Activated T-cell treated with anti-CD3 and anti-CD28 coated beads for 24 hours (primary cell): Measurements from ENCODE around the gene PLXNC1.

Source experiments
- DNase-seq: peaks from one replicate; pipeline ENCODE4 v3.0.0-alpha.2; 2020; ENCODE audit warnings: low read depth

PLXNC1 gene

GRCh38 chr12:94133964-94134795 is 14.2 kb upstream of the PLXNC1 start:
- DNase-seq, result no peak

GRCh38 chr12:94135896-94136295 is 12.5 kb upstream of the PLXNC1 start:
- no peak for DNase-seq

- DNase-seq, result no peak
These were observed 8.6 kb upstream of the PLXNC1 start for GRCh38 chr12:94139816-94140215.

DNA sequence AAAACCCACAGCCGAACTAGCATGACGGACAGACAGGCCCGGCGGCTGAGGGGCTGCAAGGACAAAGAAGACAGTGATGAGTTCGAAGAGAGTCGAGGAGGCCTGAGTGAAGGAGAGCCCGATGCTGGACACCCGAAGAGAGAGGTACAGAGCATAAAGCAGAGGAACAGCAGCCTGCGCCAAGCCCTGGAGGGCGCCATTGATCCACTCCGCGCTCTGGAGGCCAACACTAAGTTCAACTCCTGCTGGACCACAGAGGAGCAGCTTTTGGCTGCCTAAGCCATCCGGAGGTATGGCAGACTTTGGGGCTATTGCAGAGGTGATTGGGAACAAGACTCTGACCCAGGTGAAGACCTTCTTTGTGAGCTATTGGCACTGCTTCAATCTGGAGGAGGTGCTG is 7.8 kb upstream of the PLXNC1 start:
- DNase-seq, result peak; percentile 33

- no peak for DNase-seq
These were observed 7.2 kb upstream of the PLXNC1 start for GRCh38 chr12:94141004-94141764.

DNA sequence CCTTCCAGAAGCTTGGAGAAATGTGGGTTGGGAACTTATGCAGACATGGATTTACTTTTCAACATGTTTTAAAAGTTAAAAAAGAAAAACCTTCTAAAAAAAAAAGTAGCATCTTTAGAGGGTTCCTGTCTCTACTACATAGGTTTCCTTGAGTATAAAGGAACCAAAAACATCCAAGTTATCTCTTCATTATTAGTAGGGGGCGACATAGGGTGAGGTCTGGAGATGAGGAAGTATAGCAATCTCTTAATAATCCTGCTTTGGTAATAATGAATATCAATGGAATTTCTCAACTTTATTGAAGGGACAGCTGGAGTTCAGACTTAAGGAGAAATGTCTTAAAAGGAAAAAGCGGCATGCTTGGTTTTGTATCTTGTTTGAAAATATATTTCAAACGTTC is 6.5 kb upstream of the PLXNC1 start:
- no peak for DNase-seq

- no peak for DNase-seq
These were observed 4.9 kb upstream of the PLXNC1 start for GRCh38 chr12:94143438-94143837.

DNA sequence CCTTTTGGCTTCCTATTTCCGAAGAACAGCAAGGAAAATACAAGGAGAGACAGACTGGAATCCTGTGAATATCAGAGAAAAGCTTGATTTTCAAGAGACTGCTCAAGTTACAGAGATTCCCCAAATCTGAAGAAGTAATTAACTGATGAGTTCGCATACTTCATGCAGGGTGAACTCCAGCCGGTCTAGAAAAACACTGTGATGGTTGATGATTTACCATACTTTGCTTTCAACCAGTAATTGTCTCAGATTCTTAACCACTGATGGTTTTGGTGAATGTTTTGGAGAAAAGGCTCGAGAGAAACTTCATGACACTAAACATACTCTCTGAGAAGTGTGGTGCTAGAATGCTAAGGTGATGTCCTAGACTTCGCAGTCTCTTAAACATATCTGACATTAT is 4.4 kb upstream of the PLXNC1 start:
- no peak for DNase-seq

DNA sequence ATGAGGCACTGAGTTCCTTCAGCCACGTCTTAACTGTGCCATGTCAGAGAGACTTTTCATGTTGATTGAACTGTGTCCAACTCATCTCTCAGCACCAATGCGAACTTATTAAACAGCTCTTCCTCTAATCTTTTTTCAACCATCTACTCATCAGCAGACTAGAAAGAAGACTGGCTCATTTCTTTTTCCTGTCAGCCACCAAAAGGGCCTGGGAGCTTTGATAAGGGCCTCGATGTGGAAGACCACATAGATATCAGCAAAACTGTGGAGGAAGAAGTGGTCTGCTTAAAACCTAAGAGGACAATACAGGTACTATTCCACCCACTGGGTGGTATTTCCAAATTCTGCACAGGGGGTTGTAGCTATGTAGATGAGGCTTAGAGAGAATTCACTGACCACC is 3.6 kb upstream of the PLXNC1 start:
- DNase-seq, result no peak

- no peak for DNase-seq
These were observed 3.0 kb upstream of the PLXNC1 start for GRCh38 chr12:94145191-94145983.

DNA sequence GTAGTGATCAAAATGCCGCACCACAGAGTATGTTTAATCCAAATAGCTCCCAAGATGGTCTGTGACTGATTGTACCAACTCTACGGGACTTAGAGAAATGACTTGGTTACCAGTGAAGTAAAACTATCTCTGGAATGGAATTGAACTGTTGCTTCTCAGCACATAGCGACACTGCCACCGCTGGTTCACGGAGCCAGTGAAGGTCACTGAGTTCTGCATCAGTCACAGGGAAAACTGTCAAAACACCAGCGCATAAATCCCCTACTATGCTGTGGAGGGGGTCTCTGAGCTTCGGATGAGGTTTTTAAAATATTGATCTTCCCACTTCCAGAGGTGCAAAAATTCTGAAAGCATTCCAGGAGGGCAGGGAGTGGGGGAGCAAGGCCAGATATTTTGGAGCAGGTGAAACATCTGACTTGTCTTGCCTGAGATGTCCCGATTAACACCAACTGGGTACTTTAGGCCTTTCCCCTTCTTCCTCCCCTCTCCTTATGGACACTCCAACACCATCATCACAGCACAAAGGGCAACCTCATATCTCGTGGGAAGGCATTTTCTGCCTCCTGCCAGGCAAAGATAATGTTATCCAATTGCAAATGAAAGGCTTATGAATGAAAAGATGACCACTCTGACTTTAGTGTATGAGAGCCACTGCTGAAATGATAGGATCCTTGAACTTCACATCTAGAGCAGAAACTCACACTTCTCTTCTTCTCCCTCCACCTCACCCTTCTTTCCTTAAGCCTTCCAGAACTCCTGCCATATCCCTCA is 2.0 kb upstream of the PLXNC1 start:
- DNase-seq, result no peak

DNA sequence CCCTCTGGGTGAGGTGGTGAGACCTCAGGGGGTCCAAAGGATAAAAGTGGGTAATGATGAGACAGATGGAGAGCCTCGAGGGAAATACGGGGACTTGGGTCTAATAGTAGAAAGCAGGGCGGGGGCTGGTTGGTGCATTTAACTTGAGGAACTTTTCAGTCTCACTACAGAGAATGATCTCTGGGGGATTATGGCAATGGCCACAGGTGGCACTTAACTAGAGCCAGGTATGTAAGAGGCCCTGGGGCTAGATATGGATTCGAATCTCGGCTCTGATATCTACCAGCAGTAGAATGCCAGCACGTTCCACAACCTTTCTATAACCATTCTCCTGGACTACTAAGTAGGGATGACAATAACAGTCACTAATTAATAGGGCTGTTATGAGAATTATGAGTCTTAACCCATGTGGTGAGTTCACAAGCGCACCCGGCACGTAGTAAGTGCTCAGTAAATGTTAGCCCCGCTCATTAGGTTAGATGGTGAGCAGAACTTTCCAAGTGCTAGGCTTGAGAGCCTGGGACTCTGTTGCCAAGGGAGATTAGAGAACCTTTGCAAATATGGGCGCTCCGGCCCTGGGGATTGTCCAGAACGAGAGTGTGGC is 888 bp upstream of the PLXNC1 start:
- no peak for DNase-seq

DNA sequence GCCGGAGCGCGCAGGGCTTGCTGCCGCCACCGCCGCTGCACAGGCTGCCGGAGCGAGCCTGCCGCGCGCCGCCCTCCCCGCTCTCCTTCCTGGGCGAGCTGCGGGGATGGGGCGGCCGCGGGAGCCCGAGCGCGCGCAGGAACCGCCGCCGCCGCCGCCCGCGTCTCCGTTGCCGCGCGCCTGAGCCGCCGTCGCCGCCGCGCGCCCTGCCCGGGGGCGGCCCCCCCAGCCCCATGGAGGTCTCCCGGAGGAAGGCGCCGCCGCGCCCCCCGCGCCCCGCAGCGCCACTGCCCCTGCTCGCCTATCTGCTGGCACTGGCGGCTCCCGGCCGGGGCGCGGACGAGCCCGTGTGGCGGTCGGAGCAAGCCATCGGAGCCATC is 352 bp downstream of the PLXNC1 start:
- DNase-seq, result no peak

DNA sequence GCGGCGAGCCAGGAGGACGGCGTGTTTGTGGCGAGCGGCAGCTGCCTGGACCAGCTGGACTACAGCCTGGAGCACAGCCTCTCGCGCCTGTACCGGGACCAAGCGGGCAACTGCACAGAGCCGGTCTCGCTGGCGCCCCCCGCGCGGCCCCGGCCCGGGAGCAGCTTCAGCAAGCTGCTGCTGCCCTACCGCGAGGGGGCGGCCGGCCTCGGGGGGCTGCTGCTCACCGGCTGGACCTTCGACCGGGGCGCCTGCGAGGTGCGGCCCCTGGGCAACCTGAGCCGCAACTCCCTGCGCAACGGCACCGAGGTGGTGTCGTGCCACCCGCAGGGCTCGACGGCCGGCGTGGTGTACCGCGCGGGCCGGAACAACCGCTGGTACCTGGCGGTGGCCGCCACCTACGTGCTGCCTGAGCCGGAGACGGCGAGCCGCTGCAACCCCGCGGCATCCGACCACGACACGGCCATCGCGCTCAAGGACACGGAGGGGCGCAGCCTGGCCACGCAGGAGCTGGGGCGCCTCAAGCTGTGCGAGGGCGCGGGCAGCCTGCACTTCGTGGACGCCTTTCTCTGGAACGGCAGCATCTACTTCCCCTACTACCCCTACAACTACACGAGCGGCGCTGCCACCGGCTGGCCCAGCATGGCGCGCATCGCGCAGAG is 873 bp downstream of the PLXNC1 start:
- DNase-seq, result no peak

DNA sequence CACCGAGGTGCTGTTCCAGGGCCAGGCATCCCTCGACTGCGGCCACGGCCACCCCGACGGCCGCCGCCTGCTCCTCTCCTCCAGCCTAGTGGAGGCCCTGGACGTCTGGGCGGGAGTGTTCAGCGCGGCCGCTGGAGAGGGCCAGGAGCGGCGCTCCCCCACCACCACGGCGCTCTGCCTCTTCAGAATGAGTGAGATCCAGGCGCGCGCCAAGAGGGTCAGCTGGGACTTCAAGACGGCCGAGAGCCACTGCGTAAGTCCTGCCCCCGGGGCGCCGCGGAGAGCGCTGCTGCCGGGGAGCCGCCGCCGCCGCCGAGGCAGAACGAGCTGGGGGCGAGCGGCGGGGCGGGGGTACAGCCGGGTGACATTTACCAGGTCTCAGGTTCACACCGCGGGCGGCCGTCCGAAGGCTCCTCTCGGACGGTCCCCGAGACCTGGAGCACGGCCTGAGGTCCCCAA is 1.4 kb downstream of the PLXNC1 start:
- no peak for DNase-seq

GRCh38 chr12:94150240-94151121 is 2.1 kb downstream of the PLXNC1 start:
- no peak for DNase-seq

- DNase-seq, result no peak
These were observed 3.2 kb downstream of the PLXNC1 start for GRCh38 chr12:94151582-94151981.

- no peak for DNase-seq
These were observed 4.1 kb downstream of the PLXNC1 start for GRCh38 chr12:94152292-94153078.

GRCh38 chr12:94157181-94157580 is 8.8 kb downstream of the PLXNC1 start:
- no peak for DNase-seq
